GM21619 (cell line): ENCODE data around the gene TUSC7.

Experiments used
- ATAC-seq: cut with Tn5 transposase; IDR thresholded peaks from one replicate; pipeline ENCODE4 v1.9.1; 2021; ENCODE audit not compliant: unreplicated experiment

Gene TUSC7

DNA sequence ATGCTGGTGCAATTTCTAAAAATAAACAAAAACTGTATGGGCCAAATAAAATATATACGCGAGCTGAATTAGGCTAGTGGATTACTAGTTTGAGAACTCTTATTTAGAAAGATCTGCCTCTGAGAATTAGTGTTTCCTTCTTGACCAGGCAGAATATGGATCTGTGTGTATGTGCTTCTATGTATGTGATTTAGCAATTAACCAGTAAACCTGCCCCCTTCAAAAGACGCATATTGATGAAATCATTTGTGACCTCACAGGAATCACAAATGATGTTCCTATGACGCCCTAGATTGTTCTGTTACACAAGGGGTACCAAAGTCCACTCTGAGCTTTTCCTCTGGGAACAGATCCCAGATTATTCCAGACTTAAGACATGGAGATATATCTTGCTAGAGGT, at the start of gene TUSC7:
TUSC7 (plus strand) TSS at position 301 of the 400 bp plus-strand sequence.
- ATAC-seq = no peak

DNA sequence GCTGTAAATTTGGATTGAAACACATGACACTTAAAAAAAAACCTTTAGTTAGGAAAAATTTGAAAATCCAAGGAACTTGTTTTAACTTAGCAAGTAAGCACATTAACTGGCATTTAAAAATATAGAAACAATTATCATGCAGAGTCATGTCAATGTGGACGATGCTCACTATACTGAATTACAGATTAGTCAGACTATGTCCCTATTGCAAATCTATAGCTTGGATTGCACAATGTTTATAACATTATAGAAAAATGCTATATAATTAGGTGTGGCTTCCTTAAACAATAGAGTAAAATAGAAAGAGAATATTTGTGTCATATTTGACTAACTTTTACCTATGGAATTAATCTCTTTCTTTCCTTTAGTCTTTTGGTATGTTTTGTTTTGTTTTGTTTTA, 48.4 kb upstream of the TUSC7 start:
- ATAC-seq = no peak

DNA sequence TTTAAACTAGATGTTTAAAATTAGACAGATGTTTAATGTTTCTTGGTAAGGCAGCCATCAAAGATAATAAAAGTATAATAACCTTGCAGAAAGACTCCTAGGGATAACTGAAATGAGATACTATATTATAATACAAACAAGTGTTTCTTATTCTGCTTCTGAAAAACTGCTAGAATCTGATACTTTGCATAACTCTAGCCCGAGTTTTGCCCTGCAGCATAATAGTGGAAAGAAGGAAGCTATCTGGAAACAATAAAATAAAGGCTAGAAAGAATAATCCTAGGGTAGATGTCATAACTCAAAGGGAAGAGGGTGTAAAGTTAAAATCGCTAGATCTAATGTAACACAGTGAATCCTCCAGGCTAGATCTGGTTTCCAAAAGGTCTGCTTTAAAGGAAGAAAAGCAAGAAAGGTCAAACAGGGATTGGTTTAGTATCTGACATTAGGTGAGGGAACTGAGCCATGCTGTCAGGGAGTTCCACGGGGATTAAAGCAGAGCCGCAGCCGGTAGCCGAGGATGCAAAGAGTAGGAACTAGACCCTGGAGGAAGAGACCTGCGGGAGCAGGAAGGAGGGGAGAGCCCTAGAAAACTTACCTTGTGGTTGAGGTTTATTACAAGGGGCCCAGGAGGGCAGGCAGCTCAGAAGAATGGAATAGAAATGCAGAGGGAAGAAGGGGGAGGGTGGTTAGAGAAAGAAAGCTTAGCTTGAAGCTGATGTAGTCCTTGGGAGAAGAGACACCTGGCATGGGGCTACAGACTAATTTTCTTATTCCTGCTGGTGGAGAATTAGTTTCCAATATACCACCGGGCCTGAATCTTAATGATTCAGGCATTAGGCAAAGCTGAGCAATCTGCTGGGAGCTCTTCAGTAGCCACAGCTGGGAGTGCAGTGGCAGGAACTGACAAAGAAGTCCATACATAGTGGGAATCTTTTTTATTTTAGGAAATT, 46.1 kb upstream of the TUSC7 start:
- ATAC-seq = no peak

DNA sequence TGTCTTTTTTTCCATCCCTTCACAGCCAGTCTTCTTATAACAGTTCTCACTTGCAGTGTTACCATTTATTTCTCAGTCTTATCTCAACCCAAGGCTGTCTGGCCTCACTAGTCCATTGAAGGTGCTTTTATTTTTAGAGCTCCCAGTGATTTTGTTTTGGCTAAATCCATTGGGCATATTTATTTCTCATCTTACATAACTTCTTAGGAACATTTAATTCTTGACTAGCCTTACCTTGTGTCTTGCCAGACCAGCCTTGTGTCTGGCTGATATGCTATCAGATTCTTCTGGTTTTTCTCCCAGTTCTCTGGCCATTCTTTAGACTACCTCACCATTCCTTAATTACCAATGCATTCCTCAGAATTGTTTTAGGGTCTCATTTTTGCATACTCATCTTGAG, 42.3 kb upstream of the TUSC7 start:
- ATAC-seq = no peak

DNA sequence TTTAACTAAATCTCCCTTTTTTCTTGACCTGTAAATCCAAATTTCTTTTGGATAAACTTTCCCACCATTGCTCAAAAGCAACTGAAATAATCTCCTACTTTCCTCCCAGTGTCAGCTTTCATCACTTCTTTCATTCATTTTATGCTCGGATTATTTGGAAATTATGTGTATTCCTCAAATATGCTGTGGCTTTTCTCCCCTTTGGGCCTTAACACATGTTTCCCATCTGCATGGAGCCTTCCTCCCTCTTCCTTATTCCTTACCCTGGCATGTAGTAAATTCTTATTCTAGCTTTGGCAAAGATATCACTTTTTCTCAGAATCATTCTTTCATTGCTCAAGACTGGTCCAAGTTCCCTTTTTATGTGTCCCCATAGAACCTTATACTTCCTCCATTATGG, 41.8 kb upstream of the TUSC7 start:
- ATAC-seq = no peak

DNA sequence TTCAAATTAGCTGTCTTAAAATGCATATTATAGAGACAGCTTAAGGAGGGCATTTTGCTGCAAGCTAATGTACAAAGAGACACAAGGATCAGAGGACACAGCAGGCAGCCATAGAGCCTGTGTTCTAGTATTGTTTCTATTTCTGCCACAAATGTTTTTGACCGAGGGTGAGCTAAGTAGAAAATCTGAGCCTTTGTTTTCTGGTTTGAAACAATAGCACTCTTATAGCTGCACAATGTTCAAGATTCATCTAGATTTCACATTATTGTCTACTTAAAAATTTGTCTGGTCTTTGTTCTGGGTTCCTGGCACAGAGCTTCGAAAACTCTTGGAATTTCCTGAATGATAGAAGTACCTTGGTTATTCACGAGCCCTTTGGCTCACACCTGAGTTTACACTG, 40.0 kb upstream of the TUSC7 start:
- ATAC-seq = no peak

DNA sequence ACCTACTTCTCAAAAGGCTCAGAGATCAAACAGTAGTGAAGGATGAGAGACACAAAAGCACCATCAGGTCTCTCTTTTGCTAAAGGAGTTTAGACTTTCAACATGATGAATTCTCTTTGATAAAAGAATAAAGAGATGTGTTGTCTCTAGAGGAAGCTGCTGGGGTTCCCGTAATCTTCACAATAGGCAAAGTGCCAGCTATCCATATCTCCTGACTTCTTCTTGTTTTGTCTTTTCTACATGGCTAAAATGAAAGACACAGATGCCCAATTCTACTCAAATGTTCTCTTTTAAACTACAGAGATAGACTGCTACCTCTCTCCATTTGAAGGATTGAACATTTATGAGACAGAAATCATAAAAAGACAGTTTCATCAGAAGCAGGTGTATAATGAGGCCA, 38.4 kb upstream of the TUSC7 start:
- ATAC-seq = no peak

DNA sequence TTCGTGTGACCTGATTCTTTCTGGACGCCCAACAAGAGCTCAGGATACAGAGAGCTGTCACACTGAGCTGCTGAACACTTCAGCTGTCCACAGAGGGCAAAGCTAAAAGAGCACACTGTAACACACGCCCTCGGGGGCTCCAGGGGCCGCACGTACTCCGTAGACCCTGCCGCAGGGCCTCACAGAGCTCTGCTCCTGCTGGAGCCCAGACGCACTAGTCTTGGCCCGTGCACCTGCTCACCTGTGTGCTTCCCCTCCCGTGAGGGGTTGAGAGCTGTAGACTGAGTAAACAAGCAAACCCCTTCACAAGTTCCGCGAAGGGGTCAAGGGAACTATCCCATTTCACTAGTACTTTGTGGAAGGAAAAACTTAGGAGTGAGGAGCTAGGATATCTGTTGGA, 30.7 kb upstream of the TUSC7 start:
- no peak for ATAC-seq

DNA sequence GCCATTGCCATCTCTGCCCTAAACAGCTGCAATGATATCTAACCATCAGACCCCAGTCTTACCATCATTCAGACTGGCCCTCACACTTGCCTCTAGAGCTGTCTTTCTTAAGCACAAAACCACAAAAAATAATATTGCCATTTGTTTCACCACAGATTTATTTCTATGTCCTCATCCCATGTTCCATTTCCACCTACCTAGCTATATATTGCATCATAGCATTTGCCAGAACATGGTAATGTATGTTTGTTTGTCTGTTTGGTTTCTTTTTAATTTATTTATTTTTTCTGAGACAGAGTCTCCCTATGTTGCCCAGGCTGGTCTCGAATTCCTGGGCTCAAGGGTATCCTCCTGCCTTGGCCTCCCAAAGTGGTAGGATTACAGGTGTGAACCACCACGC, 18.5 kb upstream of the TUSC7 start:
- ATAC-seq = no peak

DNA sequence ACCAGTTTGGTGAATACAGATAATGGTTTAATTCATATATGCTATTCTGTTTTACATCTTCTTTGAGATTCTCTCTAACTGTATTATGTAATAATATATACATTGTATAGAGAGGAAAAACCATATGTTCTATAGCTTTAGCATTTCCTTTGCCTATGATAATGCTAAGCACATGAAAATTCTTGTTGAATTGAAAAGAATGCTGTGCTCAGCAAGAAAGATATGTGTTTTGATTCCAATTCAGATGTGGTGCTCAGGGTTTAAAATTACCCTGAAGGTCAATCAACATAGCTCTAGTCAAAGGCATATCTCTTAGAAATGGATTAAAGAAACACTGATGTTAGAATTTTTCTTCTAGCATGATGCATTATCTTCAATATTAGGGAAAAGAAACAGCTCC, 8.5 kb upstream of the TUSC7 start:
- no peak for ATAC-seq

DNA sequence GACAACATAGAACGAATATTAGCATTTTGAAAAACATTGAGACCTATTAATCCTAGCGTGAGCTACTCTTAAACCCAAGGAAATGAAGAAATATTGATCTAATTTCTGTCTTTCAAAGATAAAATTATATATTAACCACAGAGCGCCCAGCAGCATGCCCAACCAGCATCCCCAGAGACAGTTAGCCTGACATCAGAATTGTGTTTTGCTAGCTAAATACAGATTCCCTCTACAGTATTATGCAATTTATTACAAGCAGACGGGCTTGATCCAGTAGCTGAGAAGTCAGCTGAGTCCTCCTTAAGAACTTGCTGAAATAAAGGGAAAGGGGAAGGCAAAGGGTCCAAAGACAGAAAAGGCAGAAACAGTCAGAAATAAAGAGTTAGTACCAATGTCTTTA, 7.2 kb upstream of the TUSC7 start:
- no peak for ATAC-seq

DNA sequence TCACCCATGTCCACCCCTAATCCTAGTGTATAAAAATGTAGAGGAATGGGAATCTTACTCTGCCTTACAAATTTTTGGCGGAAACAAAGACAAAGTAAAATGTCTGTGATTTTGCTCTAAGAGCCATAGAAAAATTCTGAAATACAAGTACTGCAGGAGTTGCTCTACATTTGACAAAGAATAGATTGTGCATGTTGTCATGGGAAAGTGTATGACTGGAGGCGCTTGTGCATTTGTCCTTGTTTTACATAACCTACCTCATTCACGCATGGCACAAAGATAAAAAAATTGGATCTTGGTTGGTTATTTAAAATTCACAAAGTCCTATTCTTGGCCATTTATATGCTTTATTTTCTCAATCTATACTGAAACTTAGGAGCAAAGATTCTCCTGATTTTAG, 2.0 kb upstream of the TUSC7 start:
- no peak for ATAC-seq

DNA sequence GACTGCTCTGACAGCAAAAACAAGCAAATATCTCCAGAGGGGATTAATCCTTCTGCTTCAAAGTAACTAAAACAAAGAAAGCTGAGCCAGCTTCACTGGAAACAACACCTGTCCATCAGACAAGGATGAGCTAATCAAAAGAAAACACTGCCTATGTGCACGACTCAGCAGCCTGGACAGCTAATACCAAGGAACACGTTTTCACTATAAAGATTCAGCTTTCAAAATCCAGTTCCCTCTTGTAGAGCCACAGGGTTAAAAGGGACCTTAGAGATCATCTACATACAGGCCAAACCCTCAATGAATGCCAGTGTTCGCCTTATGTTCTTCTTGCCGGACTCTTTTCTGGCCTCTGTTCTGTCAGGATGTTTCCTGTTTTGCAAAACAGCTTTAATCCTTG, 6.9 kb downstream of the TUSC7 start:
- no peak for ATAC-seq

DNA sequence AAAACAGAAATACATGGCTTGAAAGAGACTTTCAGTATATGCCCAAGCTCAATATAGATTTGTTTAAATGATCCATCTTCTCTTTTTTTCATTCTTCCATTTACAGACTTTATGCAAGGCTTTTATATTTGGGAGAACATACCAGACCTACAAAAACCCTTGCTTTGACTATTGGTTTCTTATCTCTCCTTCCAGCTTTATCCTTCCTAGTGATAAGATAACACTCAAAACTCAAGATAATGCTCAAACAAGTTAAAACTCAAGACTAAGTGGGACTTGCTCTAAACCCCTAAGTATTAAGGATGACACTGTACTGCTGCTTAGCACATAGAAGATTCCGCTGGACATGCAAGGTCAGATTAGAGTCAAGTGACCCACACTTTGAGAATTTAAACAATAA, 8.0 kb downstream of the TUSC7 start:
- no peak for ATAC-seq

DNA sequence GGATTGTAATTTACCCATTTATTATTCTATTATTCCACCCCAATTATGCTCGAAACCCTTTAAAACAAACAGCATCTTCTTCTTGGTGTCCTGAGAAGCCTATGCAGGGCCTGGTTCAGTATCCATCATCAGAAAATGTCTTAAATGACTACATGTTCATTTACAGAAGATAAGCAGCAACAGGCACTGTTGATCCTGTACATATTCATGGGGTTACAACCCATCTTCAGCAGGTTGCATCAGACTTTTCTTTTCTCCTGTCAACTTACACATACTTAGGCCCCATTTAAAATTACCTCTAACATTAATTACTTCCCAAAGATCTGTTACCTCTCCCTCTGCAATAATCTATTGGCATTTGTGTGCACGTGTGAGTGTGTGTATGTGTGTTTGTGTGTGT, 18.9 kb downstream of the TUSC7 start:
- ATAC-seq = no peak

DNA sequence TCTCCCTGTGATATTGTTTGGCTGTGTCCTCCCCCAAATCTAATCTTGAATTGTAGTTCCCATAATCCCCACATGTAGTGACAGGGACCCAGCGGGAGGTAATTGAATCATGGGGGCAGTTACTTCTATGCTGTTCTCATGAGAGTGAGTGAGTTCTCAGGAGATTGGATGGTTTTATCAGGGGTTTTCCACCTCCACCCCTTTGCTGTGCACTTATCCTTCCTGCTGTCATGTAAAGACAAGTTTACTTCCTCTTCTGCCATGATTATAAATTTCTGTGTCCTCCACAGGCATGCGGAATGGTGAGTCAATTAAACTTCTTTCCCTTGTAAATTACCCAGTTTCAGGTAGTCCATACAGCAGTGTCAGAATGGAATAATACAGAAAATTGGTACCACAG, 24.7 kb downstream of the TUSC7 start:
- no peak for ATAC-seq

DNA sequence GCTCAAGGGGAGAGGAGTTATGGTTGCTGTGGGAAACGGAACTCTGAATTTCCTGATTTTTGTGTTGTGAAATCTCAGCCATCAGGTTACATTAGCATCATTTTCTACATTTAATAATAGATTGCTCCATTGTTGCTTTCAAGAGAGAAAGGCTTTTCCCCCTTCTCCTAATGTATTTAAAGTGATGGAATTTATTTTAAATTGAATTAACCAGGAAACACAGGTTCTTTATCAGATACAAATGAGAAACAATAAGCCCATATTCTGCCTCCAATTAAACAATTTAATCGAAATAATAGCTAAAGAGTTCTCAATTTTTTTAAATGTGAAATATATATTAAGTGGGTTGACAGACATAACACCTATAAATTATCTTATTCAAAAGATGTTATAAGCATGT, 30.1 kb downstream of the TUSC7 start:
- ATAC-seq = no peak

DNA sequence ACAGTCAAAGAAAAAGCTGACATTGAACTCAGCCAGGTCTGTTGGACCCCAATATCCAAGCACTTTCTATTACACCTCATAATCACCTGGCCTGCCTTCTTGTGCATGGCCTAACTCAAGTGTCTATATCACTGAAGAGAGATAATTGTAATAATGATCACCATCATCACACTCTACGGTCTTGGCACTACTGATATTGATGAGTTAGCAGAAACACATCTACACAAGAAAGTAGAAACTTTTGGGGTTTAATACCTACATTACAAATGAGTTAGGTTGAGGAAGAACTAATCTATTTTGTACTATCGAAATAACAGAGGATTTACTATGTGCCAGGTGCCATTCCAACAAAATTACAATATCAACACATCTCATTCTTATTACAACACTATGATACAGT, 30.7 kb downstream of the TUSC7 start:
- ATAC-seq = no peak

DNA sequence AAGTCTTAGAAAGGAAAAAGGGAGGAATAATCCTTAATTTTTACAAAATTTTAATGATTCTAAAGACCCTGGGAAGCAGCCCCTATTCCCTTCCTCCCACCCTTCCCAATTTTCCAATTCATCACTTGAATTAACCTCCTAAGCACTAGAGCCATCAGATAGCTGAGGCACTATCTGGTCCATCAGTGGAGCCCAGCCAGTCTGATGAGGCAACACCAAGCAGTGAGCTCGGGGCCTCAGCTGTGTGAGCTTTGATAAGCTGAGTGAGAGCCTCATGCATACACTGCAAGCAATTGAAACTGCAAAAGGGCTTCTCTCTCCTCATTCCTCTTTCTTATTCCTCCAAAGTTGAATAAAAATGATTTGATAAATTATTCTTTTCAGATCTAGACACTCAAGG, 31.9 kb downstream of the TUSC7 start:
- ATAC-seq = no peak

DNA sequence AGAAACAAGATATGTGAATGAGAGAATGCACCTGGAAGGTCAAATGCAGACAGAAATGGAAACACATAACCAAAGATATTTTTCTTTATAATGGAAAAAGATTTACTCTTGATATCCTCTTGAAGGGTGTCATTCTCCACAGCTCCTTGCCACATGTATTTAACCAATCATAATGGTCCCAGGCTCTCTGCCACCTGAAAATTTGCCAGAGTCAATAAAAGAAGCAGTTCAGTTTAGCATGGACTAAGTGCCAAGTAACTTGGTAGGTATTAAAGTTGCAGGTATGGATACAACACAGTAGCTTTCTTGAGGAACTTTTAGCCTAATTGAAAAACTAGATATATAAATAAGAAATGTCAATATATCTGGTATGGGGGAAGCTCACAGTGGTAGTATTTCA, 33.5 kb downstream of the TUSC7 start:
- ATAC-seq = no peak

DNA sequence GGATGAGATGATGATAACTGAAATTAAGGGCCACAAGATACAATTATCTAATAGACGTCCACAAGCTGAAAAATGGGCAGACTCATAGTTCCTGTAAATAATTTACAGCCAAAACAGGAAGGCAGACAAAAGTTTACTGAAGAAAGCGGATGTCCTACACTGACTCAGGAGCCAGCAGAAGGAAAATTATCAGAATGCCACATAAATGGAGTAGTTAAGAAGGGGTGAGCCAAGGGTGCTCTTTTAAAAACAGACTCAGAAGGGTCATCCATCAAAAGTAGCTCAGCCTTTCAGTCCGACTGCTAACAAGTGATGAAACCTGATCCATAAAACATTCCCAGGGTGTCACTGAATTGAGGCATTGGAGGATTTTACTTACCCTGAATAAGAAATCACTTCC, 39.8 kb downstream of the TUSC7 start:
- ATAC-seq = no peak

DNA sequence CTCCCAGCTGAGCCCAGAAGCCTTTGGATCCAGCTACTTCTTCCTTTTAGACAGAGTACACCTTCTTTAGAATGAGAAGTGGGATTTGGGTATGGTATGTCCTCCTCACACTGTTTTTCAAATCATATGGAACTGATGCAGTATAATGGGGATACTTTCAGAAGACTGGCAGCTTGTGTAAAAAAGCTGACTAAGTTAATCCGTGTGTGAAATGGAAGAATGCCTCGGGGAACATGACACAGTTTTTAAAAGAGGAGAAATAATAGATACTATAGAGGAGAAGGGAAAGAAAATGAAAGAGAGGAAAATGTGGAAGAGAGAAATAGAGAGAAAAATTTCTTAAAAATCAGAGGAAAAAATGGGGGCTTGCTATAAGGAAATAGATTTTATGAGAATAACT, 47.7 kb downstream of the TUSC7 start:
- ATAC-seq = no peak

DNA sequence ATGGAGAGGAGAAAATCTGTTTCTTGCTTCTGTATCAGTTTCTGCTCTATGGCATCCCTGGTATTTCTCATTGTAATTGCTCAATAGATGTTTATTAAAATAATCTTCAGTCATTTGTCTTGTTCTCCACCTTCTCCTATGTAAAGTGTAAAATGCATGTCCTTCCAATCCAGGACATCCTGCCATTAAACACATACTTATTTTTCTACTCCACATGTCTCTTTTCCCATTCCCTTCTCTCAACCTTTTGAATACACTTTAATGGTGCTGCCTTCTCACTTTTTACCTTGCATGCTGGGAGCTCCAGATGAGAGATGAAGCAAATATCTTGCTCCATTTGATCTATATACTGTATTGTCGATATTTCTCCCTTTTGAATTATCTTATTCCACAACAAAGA, 49.7 kb downstream of the TUSC7 start:
- no peak for ATAC-seq
